A673 (cell line): Measurements from ENCODE around the gene OSBP2.

ENCODE experiments used
- EZH2 ChIP-seq: fragments of 200-600 bp; sonication (generic); IDR thresholded peaks from 2 replicates; pipeline ENCODE4 v1.6.1; 2017; ENCODE audit warnings: borderline replicate concordance, low read depth, mild to moderate bottlenecking, mixed read lengths, antibody characterized with exemption, low read length; ENCODE audit not compliant: poor library complexity, severe bottlenecking
- TF ChIP-seq, protein P1 (sequence below): fragments of 300-800, 200-600 bp; sonication (generic); conservative IDR thresholded peaks from 2 replicates; pipeline ENCODE4 v1.5.1; 2017; ENCODE audit warnings: low read depth, mild to moderate bottlenecking, antibody characterized with exemption, low read length, moderate library complexity, mixed read lengths

DNA sequence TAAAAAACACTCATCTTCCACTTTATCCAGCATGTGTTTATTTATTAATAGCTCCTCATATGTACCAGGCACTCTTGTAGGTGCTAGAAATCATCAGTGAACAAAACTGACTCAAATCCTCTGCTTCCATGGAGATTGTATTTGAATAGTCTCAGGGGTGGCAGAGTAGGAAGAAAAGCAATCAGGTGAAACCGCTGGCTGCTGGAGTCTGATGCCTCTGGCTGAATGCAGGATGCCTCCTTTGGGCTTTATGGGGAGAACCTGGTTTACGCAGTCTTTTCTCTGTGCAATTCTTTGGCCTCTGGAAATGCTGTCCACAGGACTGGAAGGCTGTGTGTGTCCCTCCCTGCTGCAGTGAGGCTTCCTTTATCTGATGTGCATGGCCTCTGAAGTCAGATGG, 12.8 kb upstream of the OSBP2 start:
- TF ChIP-seq, protein P1, sequence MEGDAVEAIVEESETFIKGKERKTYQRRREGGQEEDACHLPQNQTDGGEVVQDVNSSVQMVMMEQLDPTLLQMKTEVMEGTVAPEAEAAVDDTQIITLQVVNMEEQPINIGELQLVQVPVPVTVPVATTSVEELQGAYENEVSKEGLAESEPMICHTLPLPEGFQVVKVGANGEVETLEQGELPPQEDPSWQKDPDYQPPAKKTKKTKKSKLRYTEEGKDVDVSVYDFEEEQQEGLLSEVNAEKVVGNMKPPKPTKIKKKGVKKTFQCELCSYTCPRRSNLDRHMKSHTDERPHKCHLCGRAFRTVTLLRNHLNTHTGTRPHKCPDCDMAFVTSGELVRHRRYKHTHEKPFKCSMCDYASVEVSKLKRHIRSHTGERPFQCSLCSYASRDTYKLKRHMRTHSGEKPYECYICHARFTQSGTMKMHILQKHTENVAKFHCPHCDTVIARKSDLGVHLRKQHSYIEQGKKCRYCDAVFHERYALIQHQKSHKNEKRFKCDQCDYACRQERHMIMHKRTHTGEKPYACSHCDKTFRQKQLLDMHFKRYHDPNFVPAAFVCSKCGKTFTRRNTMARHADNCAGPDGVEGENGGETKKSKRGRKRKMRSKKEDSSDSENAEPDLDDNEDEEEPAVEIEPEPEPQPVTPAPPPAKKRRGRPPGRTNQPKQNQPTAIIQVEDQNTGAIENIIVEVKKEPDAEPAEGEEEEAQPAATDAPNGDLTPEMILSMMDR = no peak
- TF ChIP-seq EZH2 = no peak
